OCI-LY1 (cell line): ENCODE results near the gene TLE4.

Experiments used
- H2AFZ ChIP-seq: fragments of 200-600 bp; sonication (generic), shearing (Covaris generic); 2 replicates; pipeline ENCODE4 v1.6.0; 2014; ENCODE audit warnings: antibody characterized with exemption, mild to moderate bottlenecking, low read length
- H3F3A ChIP-seq: fragments of 200-600 bp; sonication (generic), shearing (Covaris generic); 2 replicates; pipeline ENCODE4 v1.6.0; 2014; ENCODE audit warnings: mild to moderate bottlenecking, antibody characterized with exemption, low read length, moderate library complexity; ENCODE audit not compliant: insufficient read depth
- H3K27ac ChIP-seq: fragments of 200-600 bp; sonication (generic); 2 replicates; pipeline ENCODE4 v1.5.1; 2014; ENCODE audit warnings: low read length, mixed run types, mild to moderate bottlenecking, low read depth; ENCODE audit not compliant: poor library complexity, severe bottlenecking
- H3K27me3 ChIP-seq: fragments of 200-600 bp; sonication (generic); 2 replicates; pipeline ENCODE4 v1.6.0; 2014; ENCODE audit warnings: antibody characterized with exemption, mild to moderate bottlenecking, low read length, moderate library complexity; ENCODE audit not compliant: insufficient read depth
- H3K36me3 ChIP-seq: fragments of 200-600 bp; sonication (generic); 2 replicates; pipeline ENCODE4 v1.6.1; 2014; ENCODE audit warnings: mild to moderate bottlenecking, antibody characterized with exemption, low read length, moderate library complexity, mixed read lengths; ENCODE audit not compliant: insufficient read depth
- H3K4me1 ChIP-seq: fragments of 200-600 bp; sonication (generic); 2 replicates; pipeline ENCODE4 v1.5.1; 2014; ENCODE audit warnings: mild to moderate bottlenecking, low read length, moderate library complexity; ENCODE audit not compliant: insufficient read depth, severe bottlenecking
- H3K4me2 ChIP-seq: fragments of 200-600 bp; sonication (generic), shearing (Covaris generic); 2 replicates; pipeline ENCODE4 v1.6.1; 2014; ENCODE audit warnings: low read length
- H3K4me3 ChIP-seq: fragments of 200-600 bp; sonication (generic); 2 replicates; pipeline ENCODE4 v1.5.1; 2014; ENCODE audit warnings: low read length, low read depth, mild to moderate bottlenecking, mixed read lengths; ENCODE audit not compliant: poor library complexity, severe bottlenecking
- H3K79me2 ChIP-seq: fragments of 200-600 bp; shearing (Covaris generic); 2 replicates; pipeline ENCODE4 v1.6.1; 2016; ENCODE audit warnings: mixed run types, low read length, mixed read lengths; ENCODE audit not compliant: insufficient read depth
- H3K9ac ChIP-seq: fragments of 200-600 bp; sonication (generic), shearing (Covaris generic); 2 replicates; pipeline ENCODE4 v1.6.1; 2014; ENCODE audit warnings: mild to moderate bottlenecking, low read length, mixed read lengths
- H3K9me2 ChIP-seq: fragments of 200-600 bp; sonication (generic), shearing (Covaris generic); 2 replicates; pipeline ENCODE4 v1.6.1; 2014; ENCODE audit warnings: low read depth, mild to moderate bottlenecking, low read length, mixed read lengths
- H3K9me3 ChIP-seq: fragments of 200-600 bp; shearing (Covaris generic); 2 replicates; pipeline ENCODE4 v1.6.1; 2014; ENCODE audit warnings: low read length, mixed read lengths
- H4K20me1 ChIP-seq: fragments of 200-600 bp; sonication (generic), shearing (Covaris generic); 2 replicates; pipeline ENCODE4 v1.6.0; 2016; ENCODE audit warnings: mild to moderate bottlenecking, low read length; ENCODE audit not compliant: insufficient read depth
- CTCF ChIP-seq: fragments of 200-600 bp; sonication (generic), shearing (Covaris generic); IDR thresholded peaks from 2 replicates; pipeline ENCODE4 v1.5.1; 2017; ENCODE audit warnings: mild to moderate bottlenecking, antibody characterized with exemption, low read length, moderate library complexity, mixed read lengths
- EZH2 ChIP-seq: fragments of 200-600 bp; sonication (generic), shearing (Covaris generic); IDR thresholded peaks from 2 replicates; pipeline ENCODE4 v1.8.0; 2017; ENCODE audit warnings: borderline replicate concordance, mixed run types, mild to moderate bottlenecking, antibody characterized with exemption, low read length, moderate library complexity, mixed read lengths

The TLE4 gene

DNA sequence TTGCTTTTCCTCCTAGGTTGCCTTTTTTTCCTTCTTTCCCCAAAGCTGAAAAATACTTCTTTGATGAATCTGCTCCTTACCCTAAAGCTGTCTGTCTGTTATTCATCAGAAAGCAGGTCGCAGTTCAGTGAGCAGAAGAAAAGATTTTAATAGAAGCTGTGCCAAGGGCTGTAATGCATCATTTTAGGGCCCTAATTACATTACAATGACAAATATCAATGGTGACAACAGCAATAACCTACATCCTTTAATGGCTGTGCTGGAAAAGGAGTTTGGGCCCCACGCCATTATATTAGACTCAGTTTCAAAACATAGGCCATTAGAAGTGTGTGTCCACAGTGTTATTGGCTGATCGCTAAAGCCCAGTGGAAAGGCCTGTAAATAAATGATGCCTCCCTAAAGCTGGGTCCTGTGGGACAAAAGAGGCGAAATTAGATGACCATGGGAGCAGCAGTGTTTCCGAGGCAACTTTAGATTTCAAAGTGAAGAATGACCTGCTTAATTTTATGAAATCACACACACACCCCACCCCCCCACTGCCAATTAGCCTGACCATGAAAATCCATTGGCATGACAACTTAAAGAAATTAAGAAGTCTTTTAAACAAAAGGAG is 38.4 kb downstream of the TLE4 start:
- H3K79me2 ChIP-seq, result no peaks in the 10 kb centered on the region; the same call in 1 of the 2 replicates
- no peaks in the 10 kb centered on the region for H3K9me3 ChIP-seq
- H2AFZ ChIP-seq, result no peak overlapping the region
- no peaks in the 10 kb centered on the region for H4K20me1 ChIP-seq
- no peaks in the 10 kb centered on the region for H3K27me3 ChIP-seq
- H3K4me3 ChIP-seq, result no peak overlapping the region
- no peak overlapping the region for H3K9ac ChIP-seq
- peaks cover 21% of the 10 kb centered on the region for H3K4me1 ChIP-seq
- H3K27ac ChIP-seq, result no peak overlapping the region
- H3K9me2 ChIP-seq, result no peaks in the 10 kb centered on the region
- no peaks in the 10 kb centered on the region for H3F3A ChIP-seq
- no peak for TF ChIP-seq CTCF
- TF ChIP-seq EZH2, result no peak
- no peaks in the 10 kb centered on the region for H3K36me3 ChIP-seq
- no peak overlapping the region for H3K4me2 ChIP-seq

- H3K79me2 ChIP-seq, result no peaks in the 10 kb centered on the region; the same call in 1 of the 2 replicates
- no peaks in the 10 kb centered on the region for H3K36me3 ChIP-seq
- no peak overlapping the region for H3K4me2 ChIP-seq
- no peaks in the 10 kb centered on the region for H3K9me2 ChIP-seq
- H3K9me3 ChIP-seq, result no peaks in the 10 kb centered on the region
- TF ChIP-seq EZH2, result no peak
- TF ChIP-seq CTCF, result no peak
- H3K27me3 ChIP-seq, result no peaks in the 10 kb centered on the region
- no peaks in the 10 kb centered on the region for H3F3A ChIP-seq
- H2AFZ ChIP-seq, result no peak overlapping the region
- H3K4me3 ChIP-seq, result no peak overlapping the region
- peaks cover 29% of the 10 kb centered on the region for H3K4me1 ChIP-seq
- H3K9ac ChIP-seq, result no peak overlapping the region
- H4K20me1 ChIP-seq, result no peaks in the 10 kb centered on the region
- no peak overlapping the region for H3K27ac ChIP-seq
These were observed 39.2 kb downstream of the TLE4 start for GRCh38 chr9:79610791-79611614.

DNA sequence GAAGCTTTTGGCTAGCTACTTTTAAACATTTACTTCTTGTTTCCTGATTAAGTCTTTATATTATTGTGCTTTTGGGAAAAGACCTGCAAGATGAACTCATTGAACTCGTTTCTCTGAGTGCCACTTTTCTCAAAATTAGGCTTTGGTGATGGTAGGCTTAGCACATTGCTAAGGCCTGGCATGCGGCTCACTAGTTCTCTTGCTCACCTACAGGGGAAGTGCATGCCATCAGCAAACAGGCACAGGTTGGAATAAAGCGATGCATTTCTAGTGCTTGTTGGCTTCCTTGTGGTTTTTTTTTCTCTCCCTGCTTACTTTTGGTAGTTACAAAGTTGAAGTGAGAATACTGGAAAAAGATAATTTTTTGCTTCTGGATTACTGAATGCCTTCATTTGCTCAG is 41.4 kb downstream of the TLE4 start:
- Histone ChIP-seq H3F3A (no peaks in the 10 kb centered on the region), H3K79me2 (no peaks in the 10 kb centered on the region; the same call in 1 of the 2 replicates), H3K9me2 (no peaks in the 10 kb centered on the region), H3K4me2 (no peak overlapping the region), H3K9ac (no peak overlapping the region), H3K27ac (no peak overlapping the region), H3K9me3 (no peaks in the 10 kb centered on the region), H2AFZ (no peak overlapping the region), H3K4me1 (peaks cover 29% of the 10 kb centered on the region), H3K27me3 (no peaks in the 10 kb centered on the region), H4K20me1 (no peaks in the 10 kb centered on the region), H3K36me3 (no peaks in the 10 kb centered on the region), H3K4me3 (no peak overlapping the region)
- TF ChIP-seq CTCF (no peak), EZH2 (no peak)
